Endothelial cell of umbilical vein (primary cell): ENCODE measurements around the gene TMUB2. TPM values are rescaled to one million over a fixed set of nuclear protein-coding genes. Genes with fewer than 3 reads are reported as not detected.

Experiments used
- BruUV-seq: library from RNA; stranded (reverse); fragments of 400-500 nt; replicated peaks from 2 replicates; lab custom pipeline; 2021; lab: Mats Ljungman, UMichigan
- CTCF ChIA-PET: fragments of 300-600, 350-600 bp; sonication (Branson Sonifier 250); formaldehyde crosslinking; loops from one replicate; lab custom pipeline; 2021; ENCODE audit warnings: antibody characterized with exemption, inconsistent platforms; lab: Charles Lee
- POLR2A ChIA-PET: fragments of 300-600, 350-600 bp; sonication (Branson Sonifier 250); formaldehyde crosslinking; loops from one replicate; lab custom pipeline; 2021; ENCODE audit warnings: antibody characterized with exemption, inconsistent platforms; lab: Charles Lee
- DNase-seq: peaks from one replicate; pipeline ENCODE4 v3.0.0-alpha.2; 2011; ENCODE audit warnings: low read depth, low spot score
- FAIRE-seq: peaks from 2 replicates; lab custom pipeline; 2011; peaks lifted over from hg19 to GRCh38; lab: Jason Lieb, UNC
- H2AFZ ChIP-seq: 2 replicates; pipeline ENCODE4 v1.6.0; 2012; ENCODE audit warnings: low read depth, low read length, control low read depth, inconsistent platforms
- H3K27ac ChIP-seq: 2 replicates; pipeline ENCODE4 v1.5.1; 2011; ENCODE audit warnings: low read depth, mild to moderate bottlenecking, control low read depth, low read length, moderate library complexity; ENCODE audit not compliant: insufficient read depth
- H3K27me3 ChIP-seq, 2 experiments: 2 replicates each; pipeline versions ENCODE4 v1.6.0 to v1.6.1; 2011; ENCODE audit warnings: low read length in 2 of 2, mixed read lengths in 1 of 2; ENCODE audit not compliant: control insufficient read depth in 2 of 2, insufficient read depth in 2 of 2
- H3K36me3 ChIP-seq, 2 experiments: 2 replicates in 1 of 2; 3 replicates in 1 of 2; pipeline ENCODE4 v1.5.1; 2011; ENCODE audit warnings: low read length in 2 of 2, mild to moderate bottlenecking in 1 of 2, moderate library complexity in 1 of 2; ENCODE audit not compliant: control insufficient read depth in 2 of 2, insufficient read depth in 2 of 2; ENCODE audit errors: extremely low read depth in 1 of 2
- H3K4me1 ChIP-seq: 3 replicates; pipeline ENCODE4 v1.5.1; 2011; ENCODE audit warnings: mild to moderate bottlenecking, low read length; ENCODE audit not compliant: control insufficient read depth, insufficient read depth; ENCODE audit errors: extremely low read depth
- H3K4me2 ChIP-seq: 2 replicates; pipeline ENCODE4 v1.6.1; 2011; ENCODE audit warnings: low read length, control low read depth, mixed read lengths; ENCODE audit not compliant: insufficient read depth
- H3K4me3 ChIP-seq, 3 experiments: fragments of 200-600 bp in 1 of 3; sonication (generic), shearing (Covaris generic) in 1 of 3; replicated peaks in 1 of 3; 2 replicates each; pipeline ENCODE4 v1.5.1; 2011 to 2016; ENCODE audit warnings: control low read depth in 3 of 3, low read length in 3 of 3, mild to moderate bottlenecking in 2 of 3, inconsistent platforms in 1 of 3, low read depth in 1 of 3, moderate library complexity in 1 of 3; ENCODE audit not compliant: insufficient read depth in 1 of 3
- H3K79me2 ChIP-seq: 2 replicates; pipeline ENCODE4 v1.6.0; 2012; ENCODE audit warnings: low read length, inconsistent platforms; ENCODE audit not compliant: control insufficient read depth, insufficient read depth
- H3K9ac ChIP-seq: replicated peaks from 2 replicates; pipeline ENCODE3; 2011; ENCODE audit warnings: low read length, control low read depth; ENCODE audit not compliant: insufficient read depth; ENCODE audit errors: extremely low read depth
- H3K9me1 ChIP-seq: replicated peaks from 3 replicates; pipeline ENCODE4 v1.6.0; 2011; ENCODE audit warnings: mild to moderate bottlenecking, low read length; ENCODE audit not compliant: control insufficient read depth, insufficient read depth; ENCODE audit errors: extremely low read depth
- H3K9me3 ChIP-seq: replicated peaks from 2 replicates; pipeline ENCODE4 v1.5.1; 2012; ENCODE audit warnings: low read length, inconsistent platforms; ENCODE audit not compliant: control insufficient read depth, insufficient read depth
- H4K20me1 ChIP-seq: replicated peaks from 2 replicates; pipeline ENCODE3; 2011; ENCODE audit warnings: mild to moderate bottlenecking, low read length; ENCODE audit not compliant: control insufficient read depth, insufficient read depth; ENCODE audit errors: extremely low read depth
- CTCF ChIP-seq, 2 donors: IDR thresholded peaks; 1 replicate in 1 of 2; 2 replicates in 1 of 2; pipeline ENCODE4 v1.5.1; 2011; ENCODE audit warnings: low read length in 2 of 2, mild to moderate bottlenecking in 2 of 2, moderate library complexity in 2 of 2, control low read depth in 1 of 2, inconsistent platforms in 1 of 2, low read depth in 1 of 2; ENCODE audit not compliant: insufficient read depth in 1 of 2; ENCODE audit errors: extremely low read depth in 1 of 2
- EZH2 ChIP-seq: IDR thresholded peaks from 2 replicates; pipeline ENCODE4 v1.6.1; 2012; ENCODE audit warnings: borderline replicate concordance, low read depth, mild to moderate bottlenecking, moderate library complexity, low read length, inconsistent platforms; ENCODE audit not compliant: severe bottlenecking
- FOS ChIP-seq: IDR thresholded peaks from 2 replicates; pipeline ENCODE4 v1.6.1; 2011; ENCODE audit warnings: mild to moderate bottlenecking, low read length, moderate library complexity, borderline replicate concordance; ENCODE audit not compliant: insufficient read depth
- GATA2 ChIP-seq: IDR thresholded peaks from 2 replicates; pipeline ENCODE4 v1.7.0; 2011; ENCODE audit warnings: low read depth, mild to moderate bottlenecking, moderate library complexity, mixed read lengths, low read length; ENCODE audit not compliant: insufficient read length, insufficient read depth
- JUN ChIP-seq: IDR thresholded peaks from 2 replicates; pipeline ENCODE4 v1.6.1; 2011; ENCODE audit warnings: borderline replicate concordance, low read depth; ENCODE audit not compliant: insufficient read length, insufficient read depth
- MAX ChIP-seq: IDR thresholded peaks from 2 replicates; pipeline ENCODE4 v1.6.1; 2011; ENCODE audit not compliant: insufficient read depth, insufficient read length
- MYC ChIP-seq: IDR thresholded peaks from one replicate; pipeline ENCODE4 v1.6.1; 2011; ENCODE audit warnings: mild to moderate bottlenecking, low read depth, low read length
- POLR2A ChIP-seq: IDR thresholded peaks from 2 replicates; pipeline ENCODE4 v1.6.1; 2012; ENCODE audit warnings: low read depth, mild to moderate bottlenecking, control low read depth, low read length
- POLR2AphosphoS5 ChIP-seq: IDR thresholded peaks from 2 replicates; pipeline ENCODE4 v1.6.1; 2012; ENCODE audit warnings: low read depth, mild to moderate bottlenecking, control low read depth, low read length, moderate library complexity; ENCODE audit not compliant: insufficient read depth
- dilution Hi-C: fragments of 300-500 bp; cut with MboI; formaldehyde crosslinking; loops from one replicate; pipeline ENCODE4 v1.15.0; 2019; ENCODE audit warnings: low sequenced_read_pairs; ENCODE audit not compliant: extremely low pct_ligation_motif_present
- intact Hi-C: fragments of 100-400 bp; cut with micrococcal nuclease; formaldehyde crosslinking; loops from one replicate; pipeline ENCODE4 v1.10.0; 2022
- polyA plus RNA-seq, 4 experiments: library from polyadenylated mRNA; depleted of rRNA in 3 of 4; stranded (reverse) in 3 of 4; unstranded in 1 of 4; fragments of >200 nt; gene quantifications; 2 replicates each; pipeline versions ENCODE4 v1.2.1 to v1.2.3, GENCODE V29; 2011 to 2012; ENCODE audit warnings: missing spikeins in 1 of 4
- total RNA-seq: library from RNA; stranded (reverse); gene quantifications from 2 replicates; pipeline ENCODE4 v1.2.3, GENCODE V29; 2021

The TMUB2 gene
- total and polyA plus RNA-seq, 2 donors (not counting 3 experiments of a cell fraction or from before 2014, with no cell fraction given), result 43.6 to 72.5 TPM

GRCh38 chr17:44191941-44192496 is 5.2 kb downstream of the TMUB2 start:
- H2AFZ ChIP-seq, result no peak overlapping the region

GRCh38 chr17:44192750-44193149 is 6.0 kb downstream of the TMUB2 start:
- peaks cover 10% of the 10 kb centered on the region for H3K4me1 ChIP-seq
- no peak overlapping the region for H2AFZ ChIP-seq
- DNase-seq, result no peak
- peaks cover 11 to 48% of the 10 kb centered on the region in 2 experiments for H3K36me3 ChIP-seq
- TF ChIP-seq CTCF (IDR thresholded peaks at IDR 0.05; ENCODE audit: extremely low read depth in 1 of 2, insufficient read depth in 1 of 2, low read depth in 1 of 2, low read length in 2 of 2) (no peak), MAX (no peak), JUN (no peak), EZH2 (no peak), POLR2AphosphoS5 (no peak), POLR2A (no peak), MYC (no peak), FOS (no peak), GATA2 (no peak)
- dilution Hi-C loops (no loop called here), intact Hi-C loops (no loop called here)
- H3K27me3 ChIP-seq, result no peaks in the 10 kb centered on the region
- peaks cover 16% of the 10 kb centered on the region for H3K79me2 ChIP-seq
- no peak for FAIRE-seq
- H3K9me3 ChIP-seq, result no peaks in the 10 kb centered on the region
- H3K9ac ChIP-seq, result no peak overlapping the region
- H3K27ac ChIP-seq, result no peak overlapping the region
- no peak overlapping the region for H3K4me2 ChIP-seq
- no peaks in the 10 kb centered on the region for H3K9me1 ChIP-seq
- TSS peak; percentile 6 for BruUV-seq
- POLR2A ChIA-PET, result no interaction called here
- CTCF ChIA-PET, result interaction anchor here (1.0 kb wide), 1 partner anchor 11 kb away, joined by 3 read pairs; no protein-coding TSS in a partner anchor
- H3K4me3 ChIP-seq, result no peak overlapping the region
- no peaks in the 10 kb centered on the region for H4K20me1 ChIP-seq

More at GRCh38 chr17:44191941-44192496, 5.2 kb downstream of the TMUB2 start:
- BruUV-seq, result no TSS peak
- Histone ChIP-seq H3K27ac (no peak overlapping the region), H3K4me2 (no peak overlapping the region), H3K4me3 (no peak overlapping the region), H3K79me2 (peaks cover 15% of the 10 kb centered on the region), H3K9me3 (no peaks in the 10 kb centered on the region), H4K20me1 (no peaks in the 10 kb centered on the region), H3K9ac (no peak overlapping the region), H3K36me3 (peaks cover 11 to 42% of the 10 kb centered on the region in 2 experiments), H3K27me3 (no peaks in the 10 kb centered on the region), H3K4me1 (peaks cover 7% of the 10 kb centered on the region), H3K9me1 (no peaks in the 10 kb centered on the region)
- ChIA-PET CTCF (interaction anchor here (1.0 kb wide), 1 partner anchor 12 kb away, joined by 3 read pairs; no protein-coding TSS in a partner anchor), POLR2A (no interaction called here)
- FAIRE-seq (no peak), DNase-seq (no peak)
- dilution Hi-C loops (no loop called here), intact Hi-C loops (no loop called here)
- TF ChIP-seq POLR2A (peak; percentile 15), EZH2 (no peak)
